Stimulated activated CD8-positive, alpha-beta memory T cell treated with anti-CD3 and anti-CD28 coated beads, Interleukin-15, amount 100 ng/mL, for 4 hours (primary cell): ENCODE results near the gene LRMDA.

Source experiments
- DNase-seq, 2 donors: peaks; one replicate each; pipeline ENCODE4 v3.0.0-alpha.2; 2020; ENCODE audit warnings: low read depth in 2 of 2

Gene LRMDA

DNA sequence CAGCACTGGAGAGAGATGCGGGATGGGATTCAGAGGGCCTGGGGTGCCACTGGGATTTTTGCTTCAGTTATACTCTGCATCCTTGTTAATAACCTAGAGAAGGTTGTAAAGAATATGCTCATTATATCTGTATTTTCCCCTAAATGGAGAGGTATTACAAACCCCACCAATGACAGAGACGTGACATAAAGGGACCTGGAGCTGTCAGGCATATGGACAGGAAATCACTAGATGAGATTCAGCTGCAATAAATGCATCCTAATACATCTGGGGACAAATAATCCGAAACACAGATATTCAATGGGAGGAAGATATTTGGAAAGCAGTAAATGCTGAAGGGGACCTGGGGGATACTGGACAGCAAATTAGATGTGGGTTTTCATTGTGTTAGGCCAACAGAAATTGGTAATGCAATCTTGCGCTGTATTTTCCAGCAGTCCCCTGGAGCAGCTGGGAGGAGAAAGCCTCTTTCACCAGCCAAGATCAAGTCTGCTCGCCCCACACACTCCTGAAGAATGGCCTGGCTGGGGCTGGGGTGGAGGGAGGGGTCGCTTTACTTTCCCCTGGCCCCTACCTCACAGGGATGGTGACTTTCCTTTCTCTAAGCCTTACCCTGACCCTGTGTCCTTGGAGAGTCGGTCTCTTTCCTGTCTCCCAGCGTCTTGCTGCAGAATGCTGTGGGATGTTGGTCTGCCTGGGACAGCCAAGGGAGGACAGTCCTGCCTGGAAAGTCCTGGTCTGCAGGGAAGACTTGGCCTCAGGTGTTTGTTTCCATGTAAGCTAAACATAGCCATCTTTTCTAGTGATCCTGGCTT, 653.8 kb downstream of the LRMDA start:
- DNase-seq, result no peak

DNA sequence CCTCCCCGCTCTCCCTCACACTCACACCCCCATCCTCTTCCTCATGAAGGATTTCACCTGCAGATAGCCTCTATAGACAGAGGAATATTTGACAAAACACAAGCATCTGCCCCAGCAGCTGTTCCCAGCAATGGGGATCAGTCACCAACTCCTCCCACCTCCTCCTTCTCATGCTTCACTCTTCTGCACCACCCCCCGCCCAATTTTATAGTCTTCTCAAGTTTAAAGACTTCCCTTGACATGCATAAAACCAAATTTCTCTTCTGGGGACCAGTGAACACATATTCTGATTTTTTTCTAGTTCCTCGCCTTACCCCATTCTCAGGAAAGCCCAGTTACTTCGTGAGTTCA, 654.4 kb downstream of the LRMDA start:
- DNase-seq, result no peak

DNA sequence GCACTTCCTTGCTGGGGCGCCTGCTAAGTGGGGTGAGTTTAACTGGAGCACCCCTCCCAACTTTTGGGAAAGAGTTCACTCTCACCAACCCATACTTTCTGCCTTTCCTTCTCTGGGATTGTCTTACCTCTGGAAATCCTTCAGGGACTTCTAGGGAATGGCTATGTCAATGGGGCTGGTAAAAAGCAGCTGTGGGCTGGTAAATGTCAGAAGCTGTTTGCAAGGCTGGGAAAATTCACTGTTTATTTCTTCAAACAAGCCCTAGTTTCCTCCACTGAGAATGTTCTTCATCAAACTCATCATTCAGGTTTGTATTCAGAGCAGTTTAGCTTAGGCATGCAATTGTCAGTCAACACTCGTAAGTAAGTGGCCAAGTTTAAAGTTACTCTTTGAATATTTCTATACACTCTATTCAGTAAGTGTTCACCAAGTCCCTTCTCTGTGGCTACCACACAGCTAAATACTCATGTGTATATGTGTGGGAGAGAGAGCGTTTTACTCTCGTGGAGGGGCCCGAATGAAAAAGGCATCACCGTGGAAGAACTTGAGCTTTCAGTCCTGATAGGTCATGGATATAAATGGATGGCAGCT, 654.8 kb downstream of the LRMDA start:
- no peak for DNase-seq

DNA sequence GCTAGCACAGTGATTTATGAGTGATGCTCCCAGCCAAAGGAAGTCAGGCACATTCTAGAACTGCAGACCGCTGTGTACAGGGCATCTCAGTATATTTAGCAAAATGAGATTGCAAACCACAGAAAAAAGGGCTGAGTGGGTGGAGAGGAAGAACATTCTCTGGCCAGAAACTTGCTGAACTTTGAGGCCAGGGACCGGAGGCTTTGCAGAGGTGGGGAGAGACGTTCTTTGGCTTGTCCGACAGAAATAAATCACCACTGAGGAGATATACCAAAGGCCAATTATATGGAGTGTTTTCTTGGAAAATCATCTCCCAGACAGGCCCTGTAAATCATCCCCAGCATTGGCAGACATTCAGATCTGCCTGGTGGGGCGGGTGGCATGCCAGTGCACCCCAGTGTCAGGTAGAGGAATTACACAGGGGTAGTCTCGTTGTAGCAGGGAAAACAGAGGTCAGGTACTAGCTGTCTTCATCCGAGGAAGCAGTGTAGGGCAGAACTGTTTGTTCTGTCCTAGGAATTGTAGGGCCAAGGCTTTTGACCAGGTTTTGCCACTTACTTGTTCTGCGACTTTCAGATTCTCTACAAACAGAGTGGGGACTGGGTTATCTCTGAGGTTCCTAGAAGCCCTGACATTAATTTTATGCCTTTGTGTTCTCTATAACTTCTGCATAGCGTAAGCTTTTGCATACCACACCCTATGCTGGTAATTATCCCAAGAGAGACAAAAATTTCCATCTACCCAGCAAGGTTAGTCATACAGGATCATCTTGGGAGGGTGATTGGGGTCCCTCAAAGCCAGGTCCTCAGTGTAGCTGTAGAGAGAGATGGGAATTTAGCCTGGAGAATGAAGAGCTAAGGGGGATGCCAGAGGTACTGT, 655.6 kb downstream of the LRMDA start:
- no peak for DNase-seq

DNA sequence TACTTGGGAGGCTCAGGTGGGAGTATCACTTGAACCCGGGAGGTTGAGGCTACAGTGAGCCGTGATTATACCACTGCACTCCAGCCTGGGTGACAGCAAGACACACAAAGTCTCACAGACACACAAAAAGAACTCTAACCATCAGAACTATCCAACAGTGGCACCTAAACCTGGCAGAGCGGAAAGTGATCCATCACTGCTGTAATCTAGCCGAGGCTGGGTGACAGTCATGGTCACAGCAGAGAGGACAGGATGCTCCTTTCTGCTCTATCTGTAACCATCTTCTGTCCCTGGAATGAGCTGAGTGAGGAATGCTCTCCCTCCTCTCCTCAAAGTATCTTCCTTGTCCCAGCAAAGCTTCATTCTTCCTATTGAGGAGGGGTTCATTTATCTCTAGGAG, 656.6 kb downstream of the LRMDA start:
- DNase-seq, result no peak

DNA sequence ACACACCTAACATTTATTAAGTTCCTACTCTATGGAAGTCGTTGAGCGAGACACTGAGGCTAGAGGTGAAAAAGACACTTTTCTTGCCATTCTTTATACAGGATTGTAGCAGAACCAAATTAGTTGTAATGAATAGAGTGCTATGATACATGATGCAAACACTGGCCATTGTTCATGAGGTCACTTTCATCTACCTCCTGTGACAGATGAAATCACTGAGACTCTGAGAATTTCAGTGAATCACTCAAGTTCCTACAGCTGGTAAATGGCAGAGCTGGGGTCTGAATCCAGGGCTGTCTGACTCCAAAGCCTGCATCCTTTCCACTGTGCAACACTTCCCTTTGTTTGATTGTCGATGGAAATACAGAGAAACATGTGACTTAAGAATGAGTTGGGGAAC, 657.6 kb downstream of the LRMDA start:
- no peak for DNase-seq

DNA sequence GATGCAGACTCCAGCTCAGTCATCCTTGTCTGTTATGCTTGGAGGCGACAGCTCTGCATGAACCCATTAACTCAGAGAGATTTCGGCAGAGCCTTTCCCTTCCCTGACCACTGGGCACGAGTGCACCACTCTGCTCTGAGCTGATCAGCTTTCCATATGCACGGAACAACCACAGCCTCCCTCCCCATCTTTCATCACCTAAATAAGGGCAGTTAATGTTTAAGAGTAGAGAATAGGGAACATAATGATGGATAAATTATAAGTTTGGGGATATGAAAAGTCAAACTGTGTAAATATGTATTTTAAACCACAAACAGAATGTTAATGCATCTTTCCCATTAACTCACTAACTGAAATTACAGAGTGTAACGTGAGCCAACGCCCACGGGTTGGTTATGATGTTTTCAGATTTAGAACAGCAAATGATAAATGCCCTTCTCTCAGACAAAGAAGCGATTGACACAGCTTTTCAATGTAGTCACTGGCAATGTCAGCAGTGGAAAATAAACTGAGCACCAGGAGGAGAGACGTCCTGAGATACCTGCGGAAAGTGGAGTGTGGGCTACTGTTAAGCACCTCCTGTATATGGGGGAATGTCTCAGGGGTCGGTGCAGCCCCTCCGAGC, 658.2 kb downstream of the LRMDA start:
- no peak for DNase-seq

DNA sequence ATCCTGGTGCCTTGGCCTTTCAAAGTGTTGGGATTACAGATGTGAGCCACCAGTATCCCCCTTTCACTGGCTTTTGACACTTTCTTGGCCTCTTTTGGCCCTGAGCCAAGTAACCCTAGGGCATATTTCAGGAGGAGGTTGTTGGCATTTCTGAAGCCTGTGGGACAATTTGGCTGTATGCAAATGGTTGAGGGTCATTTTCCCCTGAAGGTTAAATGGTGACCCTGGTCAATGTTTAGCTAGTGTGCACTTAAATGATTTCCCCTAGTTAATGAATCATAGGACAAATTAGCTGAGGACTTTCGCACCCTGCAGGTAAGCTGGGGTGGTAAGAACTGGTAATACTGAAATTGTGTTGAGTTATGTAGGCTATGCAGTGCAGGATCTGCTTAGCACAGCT, 660.5 kb downstream of the LRMDA start:
- DNase-seq, result no peak

DNA sequence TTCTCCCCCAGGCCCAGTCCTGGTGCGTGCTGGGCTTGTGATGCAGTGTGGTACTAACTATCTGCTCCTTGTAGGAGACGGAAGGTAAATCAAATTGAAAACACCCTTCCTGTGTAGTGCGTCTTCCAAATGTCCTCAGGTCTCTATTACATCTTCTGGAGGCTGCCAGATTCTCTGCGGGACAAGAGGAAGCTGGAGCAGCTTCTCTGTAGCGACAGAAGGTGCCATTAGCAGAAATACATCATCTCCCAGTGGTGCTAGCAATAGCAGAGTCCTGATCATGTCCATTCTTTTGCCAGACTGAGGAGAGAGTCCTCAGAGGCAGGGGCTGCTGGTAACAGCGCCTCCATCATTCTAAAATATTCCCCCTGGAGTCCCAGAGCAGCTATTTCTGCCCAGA, 675.2 kb downstream of the LRMDA start:
- DNase-seq, result no peak

DNA sequence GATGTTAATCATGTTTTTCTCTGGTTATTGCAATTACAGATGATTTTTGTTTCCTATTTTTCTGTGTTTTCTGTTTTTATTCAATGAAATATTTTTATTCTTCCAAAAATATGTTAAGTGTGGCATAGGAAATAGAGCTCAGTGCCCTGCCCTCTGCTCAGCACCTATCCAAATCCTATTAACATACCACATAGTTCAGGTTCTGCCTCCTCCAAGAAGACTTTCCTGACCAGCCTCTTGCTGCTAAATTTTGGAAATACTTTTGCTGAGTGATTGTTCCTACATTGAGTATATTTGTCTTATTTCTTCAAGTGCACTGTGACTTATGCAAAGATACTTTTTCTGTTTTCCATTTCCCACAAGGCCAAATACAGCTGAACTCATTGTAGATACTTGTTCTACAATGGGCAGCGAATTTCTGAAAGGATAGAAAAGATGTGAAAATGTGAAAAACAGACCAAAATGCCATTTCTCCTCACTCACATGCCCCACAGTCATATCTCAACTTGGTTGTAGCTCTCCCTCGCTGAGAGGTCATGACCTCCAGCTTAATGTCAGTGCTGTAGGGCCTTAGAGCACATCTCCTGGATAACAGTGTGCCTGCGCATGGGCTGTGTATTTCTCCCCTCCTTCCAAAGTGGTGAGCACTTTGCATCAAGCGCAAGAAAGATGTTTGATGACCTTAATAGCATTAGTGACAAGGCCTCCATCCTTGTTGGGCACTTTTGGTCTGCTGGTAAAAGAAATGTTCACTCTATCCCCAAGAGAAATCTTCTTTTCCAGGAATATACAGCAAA, 677.3 kb downstream of the LRMDA start:
- no peak for DNase-seq

DNA sequence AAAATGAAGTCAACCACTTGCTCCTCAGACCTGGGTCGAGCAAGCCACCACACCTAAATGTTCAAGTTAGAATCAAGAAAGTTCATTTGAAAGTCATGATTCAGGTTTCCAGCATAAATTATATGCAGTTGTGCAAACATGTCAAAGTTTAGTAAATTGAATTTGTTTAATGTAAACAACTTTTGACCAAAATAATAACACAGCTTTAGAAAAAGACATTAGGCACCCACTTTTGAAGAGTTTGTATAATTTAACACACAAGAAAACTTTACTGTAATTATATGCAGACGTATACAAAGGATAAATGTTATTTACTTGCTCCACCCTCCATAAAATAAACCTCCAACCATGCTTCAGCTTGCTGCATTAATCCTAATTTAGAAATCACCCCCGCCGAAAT, 680.0 kb downstream of the LRMDA start:
- no peak for DNase-seq

DNA sequence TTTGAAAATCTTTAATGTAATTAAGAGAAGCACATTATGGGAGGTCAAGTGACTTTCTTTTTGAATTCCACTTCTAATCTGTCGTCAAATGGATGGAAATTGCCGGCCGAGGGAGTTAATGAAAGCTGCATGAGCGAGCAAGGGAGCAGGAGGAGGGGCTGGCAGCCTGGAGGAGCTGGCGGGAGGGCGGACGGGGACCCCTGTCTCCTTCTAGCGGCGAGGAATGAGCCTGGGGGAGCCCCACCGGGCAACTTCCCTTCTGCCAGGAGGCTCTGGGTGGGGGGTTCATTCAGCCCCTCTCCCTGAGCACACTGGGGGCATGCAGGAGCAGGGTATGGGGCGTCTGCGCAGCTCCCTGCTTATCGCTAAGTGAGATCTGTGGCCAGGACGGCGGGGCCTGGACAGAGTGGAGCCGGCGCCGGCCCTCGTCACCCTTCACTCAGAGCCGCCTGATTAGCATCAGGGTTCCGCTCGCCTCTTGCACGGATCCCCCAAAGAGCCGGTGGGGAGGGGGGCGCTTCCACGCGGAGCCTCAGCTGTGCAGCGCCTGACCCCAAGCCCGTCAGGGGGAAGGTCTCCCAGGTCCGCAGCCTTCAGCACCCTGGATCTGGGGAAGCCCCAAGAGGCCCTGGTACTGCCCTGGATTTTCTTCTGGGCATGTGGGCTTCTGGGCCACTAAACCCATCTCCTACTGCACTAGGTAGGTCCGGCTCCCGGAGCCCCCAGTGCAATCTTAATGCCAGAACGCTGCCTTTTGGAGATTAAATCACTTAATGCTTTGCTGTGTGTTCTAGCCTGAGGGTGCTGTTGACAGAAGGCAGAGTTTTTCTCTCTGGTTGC, 680.8 kb downstream of the LRMDA start:
- DNase-seq, result no peak

DNA sequence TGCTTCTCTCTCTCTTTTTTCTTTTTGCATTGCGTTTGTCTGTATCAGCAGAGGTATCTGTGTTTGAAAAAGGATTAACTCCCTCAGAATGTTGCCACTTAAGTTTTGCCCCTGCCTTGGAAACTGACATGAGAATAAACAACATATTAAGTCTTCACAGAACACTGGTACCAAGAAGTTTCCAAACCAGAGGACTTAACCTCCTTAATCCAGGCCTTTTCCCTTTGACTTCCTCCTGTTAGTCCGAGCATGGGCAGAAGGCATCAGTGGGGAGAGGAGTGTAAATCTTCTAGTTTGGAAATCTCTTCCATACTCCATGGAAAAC, 681.4 kb downstream of the LRMDA start:
- DNase-seq, result no peak

DNA sequence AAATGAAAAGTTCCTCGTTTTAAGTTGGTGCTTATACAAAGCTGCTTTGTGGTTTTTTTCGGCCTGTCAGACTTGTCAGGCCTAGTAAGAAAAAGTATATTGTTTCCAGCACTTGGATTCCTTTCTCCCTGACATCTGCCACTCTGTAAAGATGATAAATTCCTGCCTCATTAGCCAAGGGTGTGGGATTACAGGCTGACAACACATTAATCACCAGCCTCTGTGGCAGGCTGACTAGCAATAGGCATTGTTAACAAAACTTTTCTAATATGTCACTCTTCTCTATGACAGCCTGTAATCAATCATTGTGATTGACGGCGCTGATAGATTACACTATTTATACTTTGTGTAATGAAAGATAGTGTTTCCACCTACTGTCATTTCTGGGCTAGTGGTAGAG, 682.5 kb downstream of the LRMDA start:
- no peak for DNase-seq

DNA sequence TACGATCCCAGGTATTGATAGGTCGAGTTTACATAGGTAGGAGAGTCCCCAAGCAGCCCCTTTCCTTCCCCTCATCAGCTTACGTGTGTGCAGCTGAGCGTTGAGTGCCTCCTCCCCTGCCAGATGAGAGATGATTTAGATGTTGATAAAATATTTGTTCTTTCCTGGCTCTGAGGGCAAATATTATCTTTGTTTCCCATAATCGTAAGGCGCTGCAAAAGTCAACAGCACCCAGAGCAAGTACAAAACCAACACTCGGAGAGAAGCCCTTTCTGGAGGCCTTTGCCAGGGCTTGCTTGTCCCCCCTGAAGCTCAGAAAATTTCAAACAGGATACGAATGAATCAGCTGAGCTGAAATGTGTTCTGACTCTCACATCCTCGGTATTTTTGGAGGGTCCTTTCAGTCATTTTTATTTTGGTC, 683.2 kb downstream of the LRMDA start:
- no peak for DNase-seq

DNA sequence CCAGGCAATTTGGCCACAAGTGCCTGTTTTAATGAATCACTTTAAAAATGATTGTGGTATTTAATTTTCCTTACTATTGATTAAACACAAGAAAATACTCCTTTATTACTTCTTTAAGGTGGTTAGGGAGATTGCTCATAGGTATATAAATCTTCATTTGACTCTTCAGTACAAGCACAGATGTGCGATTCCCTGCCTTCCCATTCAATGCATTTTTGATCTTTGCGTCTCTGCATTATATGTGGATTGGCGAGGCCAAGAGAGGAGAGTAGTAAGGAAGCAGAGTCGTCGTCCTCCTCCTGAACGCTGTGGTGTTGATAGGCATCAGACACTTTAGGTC, 683.7 kb downstream of the LRMDA start:
- no peak for DNase-seq

DNA sequence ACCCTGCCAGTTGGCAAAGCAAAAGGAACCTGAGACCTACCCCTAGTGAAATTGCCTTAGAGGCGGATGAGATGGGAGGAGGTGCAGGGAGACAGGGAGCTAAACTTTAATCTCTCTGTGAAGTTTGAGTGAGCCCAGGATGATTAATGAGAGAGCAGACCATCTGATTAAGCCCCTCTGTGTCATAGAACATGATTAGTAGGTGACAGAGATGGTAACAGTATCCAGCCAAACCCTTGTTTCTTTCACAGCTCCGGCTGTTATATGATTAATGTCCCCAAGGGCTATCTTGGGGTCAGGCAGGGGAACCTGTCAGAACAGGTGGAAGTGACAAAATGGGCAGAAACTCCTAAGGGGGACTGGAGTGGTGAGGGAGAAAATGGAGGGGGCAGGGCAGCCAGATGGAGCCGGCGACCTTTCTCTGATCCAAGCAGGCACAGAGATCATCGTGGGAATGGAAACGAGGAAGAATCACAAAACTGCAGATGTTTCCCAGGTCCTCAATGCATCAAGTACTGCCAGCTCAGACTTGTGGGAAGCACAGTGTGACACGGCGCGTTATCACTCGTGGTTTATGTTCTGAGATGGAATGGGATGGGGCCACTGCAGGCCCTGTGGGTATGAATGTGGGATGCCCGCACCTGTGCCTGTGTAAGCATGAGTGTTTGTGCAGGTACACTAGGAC, 684.2 kb downstream of the LRMDA start:
- DNase-seq, result no peak

DNA sequence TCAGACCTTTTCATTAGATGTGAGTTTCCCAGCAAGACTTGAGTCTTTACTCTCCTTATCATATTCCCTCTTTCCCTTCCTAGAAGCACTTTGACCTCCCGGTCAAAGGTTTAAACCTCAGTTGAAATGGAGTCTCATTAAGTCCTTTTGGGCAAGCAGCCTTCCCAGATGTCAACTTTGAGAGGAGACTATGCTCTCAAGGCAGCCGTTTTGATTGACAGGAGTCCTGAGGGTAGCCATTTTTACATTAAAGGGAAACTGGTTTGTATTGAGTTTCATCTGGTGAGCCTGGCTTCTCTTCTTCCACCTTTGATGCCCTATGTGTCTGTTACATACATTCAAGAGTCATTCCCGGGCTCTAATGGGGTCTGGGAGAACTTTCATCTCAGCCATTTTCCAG, 685.1 kb downstream of the LRMDA start:
- DNase-seq, result no peak

DNA sequence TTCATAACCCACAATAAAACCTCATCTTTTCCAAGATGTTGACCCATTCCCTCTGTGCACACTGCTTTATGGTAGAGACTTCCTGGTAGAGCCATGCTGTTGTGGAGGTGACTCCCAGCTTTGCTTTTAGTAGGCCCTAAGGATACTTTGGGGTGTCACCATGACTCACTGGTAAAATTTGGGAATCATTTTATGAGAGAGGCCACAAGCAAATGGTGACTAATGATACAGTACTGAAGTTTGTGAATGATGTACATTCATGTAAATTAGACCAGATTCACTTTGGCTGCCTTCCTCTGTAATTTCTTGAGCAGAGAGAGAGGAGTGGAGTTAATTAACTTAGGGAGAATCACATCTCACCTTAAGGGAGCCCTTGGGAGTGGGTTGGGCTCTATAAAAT, 686.5 kb downstream of the LRMDA start:
- DNase-seq, result no peak

DNA sequence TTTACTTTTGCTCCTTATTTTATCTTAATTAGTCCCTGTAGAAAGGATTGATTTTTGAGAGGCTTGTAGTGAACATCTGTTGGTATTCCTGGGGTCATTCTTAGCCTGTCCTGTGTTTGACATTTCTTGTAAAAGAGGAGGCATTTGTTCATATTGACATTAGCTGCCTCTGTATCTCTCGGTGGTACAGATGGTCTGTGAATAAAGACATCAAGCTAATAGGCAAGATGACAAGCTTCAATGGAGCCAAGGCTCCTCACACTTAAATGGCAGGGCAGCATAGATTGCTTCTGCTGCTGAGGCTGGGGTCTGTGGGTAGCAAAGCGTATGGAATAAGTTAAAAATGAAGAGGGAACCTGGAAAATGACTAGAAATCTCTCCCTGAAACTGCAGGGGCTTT, 687.6 kb downstream of the LRMDA start:
- DNase-seq, result no peak
